DMS153 (cell line): ENCODE measurements around the gene SNPH.

Experiments used
- DNase-seq: peaks from one replicate; lab custom pipeline; 2025; lab: John Stamatoyannopoulos, UW

SNPH gene

DNA sequence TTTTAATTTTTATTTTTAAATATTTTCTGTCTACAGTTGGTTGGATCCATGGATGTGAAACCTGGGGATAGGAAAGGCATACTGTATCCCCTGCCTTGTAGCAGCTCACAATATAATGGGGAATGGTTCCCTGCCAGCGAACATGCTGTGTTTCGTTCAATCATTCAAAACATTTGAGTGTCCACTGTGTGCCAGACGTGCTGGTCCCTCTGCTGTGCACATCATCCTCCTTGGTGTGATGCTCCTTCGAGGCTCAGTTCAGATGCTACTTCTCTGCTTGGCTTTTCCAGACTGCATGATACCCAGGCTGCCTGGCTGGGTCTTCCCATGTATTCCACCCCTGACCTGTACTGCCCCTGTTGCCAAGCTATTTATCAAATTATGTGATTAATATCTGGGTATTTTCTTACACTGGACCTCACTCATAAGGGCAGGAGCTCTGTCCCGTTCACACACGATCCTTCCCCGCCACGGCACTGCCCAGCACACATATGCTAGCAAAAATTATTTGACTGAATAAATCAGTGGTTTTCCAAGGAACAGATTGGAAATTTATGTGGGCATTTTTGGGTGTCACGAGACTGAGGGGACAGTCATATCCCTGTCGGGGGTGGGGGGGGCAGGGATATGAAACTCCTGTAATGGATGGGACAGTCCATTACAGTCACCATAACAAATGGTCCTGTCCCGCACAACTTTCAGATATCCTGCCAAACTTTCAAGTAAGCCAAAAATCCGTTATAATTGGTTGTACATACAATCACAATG lies 57.9 kb downstream of the SNPH start:
- DNase-seq, result no peak

DNA sequence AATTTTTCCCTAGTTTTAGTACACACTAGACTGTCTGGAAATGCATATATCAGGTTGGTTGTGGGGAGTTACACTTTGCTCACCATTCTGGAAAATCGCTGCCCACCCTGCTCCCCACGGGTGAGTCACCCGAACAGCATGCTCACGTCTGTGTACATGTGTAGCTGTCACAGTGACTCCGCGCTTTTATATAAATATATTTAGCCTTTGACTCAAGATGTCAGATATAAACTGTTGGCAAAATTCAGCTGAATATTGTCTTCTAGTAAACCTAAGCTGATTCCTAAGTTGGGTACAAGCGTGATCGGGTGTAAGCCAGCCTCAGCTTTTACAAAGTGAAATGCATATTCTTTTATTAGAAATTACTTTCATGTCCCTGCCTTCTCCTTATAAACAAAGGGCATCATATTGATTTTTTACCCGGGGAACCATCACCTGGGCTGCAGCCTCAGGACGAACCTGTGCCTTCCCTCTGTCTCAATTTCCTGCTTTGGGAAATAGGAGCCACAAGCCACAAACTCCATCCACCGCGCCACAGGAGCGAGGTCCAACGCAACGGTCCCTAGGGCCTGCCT lies 58.6 kb downstream of the SNPH start:
- no peak for DNase-seq

DNA sequence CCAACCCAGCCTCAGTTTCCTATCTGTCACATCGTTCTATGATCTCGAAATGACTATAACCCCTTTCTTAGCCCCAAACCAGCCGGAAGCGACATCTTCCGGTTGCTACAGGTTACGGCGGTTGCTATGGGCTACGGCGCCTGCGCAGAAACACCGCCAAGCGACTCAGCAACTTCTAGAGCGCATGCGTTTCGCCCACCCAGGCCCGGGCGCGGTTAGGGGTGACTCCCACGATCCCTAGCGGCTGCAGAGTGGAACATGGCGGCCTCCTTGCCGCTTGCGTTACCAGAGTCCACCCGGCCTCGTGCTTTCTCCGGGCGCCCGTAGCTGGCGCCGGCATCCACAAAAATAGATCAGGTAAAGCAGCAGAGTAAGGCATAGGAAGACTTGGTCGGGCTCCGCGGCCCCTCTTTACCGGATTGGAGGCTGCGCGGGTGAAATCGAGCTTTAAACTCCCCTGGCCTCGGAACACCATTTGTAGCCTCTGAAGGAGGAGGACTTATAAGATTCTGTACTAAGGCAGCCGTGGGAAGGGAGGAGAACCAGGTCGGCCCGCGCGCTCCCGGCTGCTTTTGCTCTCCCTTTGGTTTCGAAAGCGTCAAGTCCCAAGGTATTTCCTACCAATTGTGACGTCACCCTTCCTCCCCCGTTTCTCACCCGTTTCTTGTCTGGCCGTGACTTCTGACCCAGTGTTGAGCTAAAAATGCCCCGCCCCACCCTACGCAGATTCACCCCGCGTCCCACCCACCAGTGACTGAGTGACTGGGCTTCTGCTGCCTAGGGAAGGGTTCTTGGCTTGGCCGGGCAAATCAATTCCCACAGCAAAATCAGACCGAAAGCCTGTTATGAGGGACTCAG lies 59.3 kb downstream of the SNPH start:
- peak; percentile 94 for DNase-seq

DNA sequence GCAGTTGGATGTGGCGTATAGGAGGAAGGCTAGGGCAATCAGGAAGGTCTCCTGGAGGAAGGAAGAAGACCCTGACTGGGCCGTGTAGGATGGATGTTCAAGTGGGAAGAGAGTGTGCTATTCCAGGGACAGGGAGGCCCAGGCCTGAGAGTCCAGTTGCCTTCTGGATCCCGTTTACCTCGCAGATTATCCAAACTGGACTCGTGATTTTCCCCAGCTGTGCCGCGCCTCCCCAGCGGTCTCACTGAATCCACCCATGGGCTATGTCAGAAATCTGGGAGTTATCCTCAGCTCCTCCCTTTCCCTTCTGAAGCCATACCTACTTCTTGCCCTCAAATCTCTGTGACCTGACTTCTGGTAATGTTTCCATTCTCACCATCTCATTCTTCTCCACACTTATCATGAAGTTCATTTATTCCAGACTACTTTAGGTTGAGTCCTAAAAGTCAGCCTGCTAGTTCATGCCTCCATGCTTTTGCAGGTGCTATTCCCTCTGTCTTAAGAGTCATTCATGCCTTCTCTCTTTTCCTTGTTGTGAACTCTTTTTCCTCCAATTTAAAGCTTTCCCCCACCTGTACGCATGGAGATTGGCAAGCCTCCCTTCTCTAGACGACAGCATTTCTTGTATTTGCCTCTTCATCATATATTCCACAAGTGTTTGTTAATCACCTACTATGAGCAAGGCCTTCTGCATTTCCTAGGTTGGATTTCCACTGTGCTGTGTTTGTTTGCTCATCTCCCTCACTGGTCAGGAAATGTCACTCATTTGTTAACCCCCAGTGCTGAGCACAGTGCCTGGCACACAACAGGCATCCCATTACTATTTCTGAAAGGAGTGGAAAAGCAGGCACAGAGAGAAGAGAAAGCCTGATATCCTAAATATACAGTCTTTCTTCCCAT lies 60.2 kb downstream of the SNPH start:
- DNase-seq, result no peak

DNA sequence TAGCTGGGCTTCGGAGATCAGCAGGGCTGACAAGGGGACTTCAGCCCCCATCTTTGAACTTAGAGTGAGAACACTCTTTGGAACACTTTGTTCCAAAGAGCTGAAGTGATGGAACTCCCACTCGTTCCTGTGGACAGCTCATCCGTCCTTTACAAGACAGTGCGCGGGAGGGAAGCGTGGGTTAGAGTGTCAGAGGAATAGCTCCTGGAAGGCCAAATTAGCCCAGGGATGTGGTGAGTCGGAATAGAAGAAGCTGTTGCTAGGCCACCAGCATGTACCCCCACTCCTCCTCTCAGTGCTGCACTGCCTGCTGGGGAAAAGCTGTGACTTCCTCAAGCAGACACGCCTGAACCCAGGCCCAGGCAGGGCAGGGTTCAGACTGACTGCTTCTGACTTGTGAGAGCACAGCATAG lies 61.2 kb downstream of the SNPH start:
- no peak for DNase-seq

DNA sequence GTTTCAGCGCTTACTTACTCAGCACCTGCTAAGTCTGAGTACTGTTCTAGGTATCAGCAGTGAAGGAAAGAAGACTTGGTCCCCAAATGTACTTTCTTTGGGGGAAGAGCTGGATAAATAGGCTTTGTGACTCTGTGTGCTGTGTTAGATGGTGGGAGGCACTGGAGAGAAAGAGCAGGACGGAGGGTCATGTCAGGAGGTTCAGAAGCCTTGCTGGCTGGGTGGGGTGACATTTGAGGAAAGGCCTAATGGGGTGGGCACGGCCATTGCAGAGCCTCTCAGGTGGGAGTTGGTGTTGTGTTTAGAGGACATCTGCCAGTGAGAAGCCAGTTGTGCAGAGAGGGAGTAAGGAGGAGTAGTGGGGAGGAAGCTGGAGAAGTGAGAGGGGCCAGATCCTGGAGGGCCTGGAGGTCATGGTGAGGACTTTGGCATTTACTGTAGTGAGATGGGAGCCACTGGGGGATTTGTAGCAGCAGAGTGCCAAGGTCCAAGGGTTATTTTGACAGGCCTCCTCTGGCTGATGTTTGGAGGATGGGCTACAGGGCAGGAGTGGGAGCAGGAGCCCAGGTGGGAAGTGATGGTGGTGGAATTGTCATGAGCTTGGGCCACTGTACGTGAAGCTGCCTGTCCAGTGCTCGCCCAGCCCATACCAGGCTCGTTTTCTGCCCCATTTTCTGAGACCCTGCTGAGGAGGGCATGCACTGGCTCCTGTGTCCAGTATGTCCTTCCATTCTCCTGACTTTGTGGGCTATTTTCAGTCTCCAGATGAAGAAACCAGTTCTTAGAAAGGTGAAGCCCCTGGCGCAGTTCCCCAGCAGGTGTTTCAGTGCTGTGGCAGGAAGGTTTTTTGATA lies 62.0 kb downstream of the SNPH start:
- DNase-seq, result no peak

DNA sequence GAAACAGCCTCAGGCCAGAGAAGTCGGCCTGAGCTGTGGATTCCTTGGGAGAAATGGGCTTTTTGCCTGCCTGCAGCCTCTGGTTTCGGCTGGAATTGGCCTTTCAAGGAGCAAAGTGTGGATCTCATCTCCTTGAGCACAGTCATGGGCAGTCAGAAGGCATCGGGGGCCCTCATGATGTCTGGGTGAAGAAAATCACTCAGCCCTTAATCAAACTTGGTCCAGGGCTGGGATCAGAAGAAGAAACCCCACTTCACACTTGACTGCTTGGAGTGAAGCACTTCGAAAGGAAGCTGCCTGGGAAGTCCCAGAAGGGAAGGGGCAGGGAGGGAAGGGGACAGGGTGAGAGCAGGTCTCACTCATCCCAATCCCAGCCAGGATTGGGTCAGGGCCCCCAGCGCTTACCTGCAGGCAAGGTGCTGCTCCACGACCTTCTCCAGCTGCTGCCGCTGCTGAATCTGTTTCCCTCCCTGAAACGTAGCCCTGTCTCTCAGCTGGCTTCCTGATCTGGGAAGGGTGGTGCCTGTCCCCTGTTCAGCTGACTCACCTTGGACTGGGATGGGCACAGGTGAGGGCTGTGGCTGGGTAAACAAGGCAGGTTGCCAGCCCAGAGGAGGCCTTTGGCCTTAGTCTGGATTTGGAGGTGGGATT lies 62.7 kb downstream of the SNPH start, which contains the start of gene SDCBP2:
SDCBP2 (minus strand) TSS at position 460 of the 651 bp plus-strand sequence. CDS start 8,723 bp downstream, outside the sequence.
- DNase-seq, result peak; percentile 49

DNA sequence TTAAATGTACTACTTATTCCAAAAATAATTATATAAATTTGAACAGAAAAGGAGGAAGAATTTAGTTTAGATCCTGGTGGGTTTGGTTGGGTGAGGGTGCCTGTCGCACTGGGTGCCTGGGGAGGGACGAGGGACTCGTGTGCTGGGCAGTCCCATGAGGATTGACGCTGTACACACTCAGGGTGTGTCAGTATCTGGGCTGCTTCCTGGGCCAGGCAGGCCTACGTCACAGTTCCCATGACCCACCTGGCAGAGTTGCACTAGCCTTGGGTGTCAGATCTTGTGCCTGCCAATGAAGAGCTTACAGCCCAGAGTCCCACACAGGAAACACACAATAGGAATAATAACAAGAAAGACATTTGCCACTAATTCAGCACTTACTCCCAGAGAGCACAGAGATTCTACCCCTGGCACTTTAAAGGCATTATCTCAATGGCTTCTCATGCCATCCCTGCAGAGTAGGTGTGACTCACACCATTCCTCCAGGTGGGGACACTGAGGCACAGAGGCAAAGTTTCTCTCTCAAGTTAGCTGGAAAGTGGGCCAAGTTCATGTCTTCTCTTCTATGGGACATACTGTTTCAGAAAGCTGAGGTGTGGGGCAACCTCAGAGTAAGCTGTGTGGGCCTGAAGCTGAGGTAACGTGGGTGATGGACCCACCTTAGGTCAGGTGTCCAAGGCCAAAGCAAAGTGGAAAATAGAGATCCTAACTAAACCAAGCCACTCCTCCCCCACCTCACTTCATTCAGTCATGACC lies 64.2 kb downstream of the SNPH start:
- peak; percentile 35 for DNase-seq

DNA sequence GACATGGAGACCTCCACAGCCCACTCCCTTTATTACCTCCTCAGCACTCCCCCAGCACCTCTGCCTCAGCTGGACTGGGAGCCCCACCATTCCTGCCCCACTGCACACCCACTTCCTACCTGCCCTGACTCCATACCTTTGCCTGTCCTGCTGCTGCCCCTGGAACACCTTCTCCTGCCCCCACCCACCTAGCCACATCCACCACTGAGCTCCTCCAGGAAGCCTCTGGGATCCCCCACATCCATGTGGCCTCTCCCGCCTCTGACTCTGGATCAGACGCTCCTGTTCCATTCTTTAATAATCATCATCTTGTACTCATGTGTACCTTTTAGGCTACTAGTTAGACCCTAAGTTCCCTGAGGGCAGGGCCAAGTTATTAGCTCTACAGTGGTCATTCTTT lies 65.0 kb downstream of the SNPH start:
- DNase-seq, result no peak

DNA sequence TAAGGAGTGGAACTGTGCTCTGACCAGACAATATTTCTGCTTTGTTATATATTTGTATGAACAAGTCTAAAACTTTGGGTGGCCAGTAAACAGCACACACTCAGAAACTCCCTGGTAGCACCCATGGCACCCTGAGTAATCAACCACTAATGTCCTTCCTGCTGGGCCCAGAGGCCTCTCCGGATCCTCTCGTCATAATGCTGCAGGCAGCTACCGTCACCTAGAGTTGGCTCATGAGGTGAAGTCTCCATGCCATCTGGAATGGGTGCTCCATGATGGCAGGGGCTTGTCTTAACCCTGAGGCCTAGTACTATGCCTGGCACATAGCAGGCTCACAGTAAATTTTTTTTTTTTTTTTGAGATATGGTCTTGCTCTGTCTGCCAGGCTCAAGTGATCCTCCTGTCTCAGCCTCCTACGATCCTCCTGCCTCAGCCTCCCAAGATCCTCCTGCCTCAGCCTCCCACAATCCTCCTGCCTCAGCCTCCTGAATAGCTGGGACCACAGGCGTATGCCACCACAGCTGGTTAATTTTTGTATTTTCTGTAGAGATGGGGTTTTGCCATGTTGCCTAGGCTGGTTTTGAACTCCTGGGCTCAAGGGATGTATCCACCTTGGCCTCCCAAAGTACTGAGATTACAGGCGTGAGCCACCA lies 65.8 kb downstream of the SNPH start:
- DNase-seq, result no peak

DNA sequence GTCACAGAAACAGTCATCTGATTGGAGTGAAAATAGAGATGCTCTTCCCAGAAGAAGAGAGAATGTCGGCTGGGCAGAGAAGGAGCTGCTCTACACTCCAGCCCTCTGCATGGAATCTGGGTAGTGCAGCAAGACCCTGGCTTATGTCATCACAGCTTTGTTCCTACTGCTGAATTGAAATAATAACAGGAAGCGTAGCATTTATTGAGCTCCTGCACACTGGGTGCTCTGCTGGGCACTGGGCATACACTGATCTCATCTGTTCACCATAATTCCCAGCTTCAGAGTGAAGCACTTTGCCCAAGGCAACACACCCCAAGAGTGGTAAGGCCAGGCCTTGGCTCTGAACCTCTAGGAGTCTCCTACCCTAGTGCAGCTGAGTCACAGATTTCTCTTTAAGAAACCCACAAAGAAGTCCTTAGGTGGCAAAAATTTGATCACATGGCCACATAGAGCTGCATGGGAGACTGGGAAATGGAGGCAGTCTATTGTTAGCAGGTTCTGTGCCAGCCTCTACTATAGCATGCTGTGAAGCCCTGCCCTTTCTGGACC lies 66.7 kb downstream of the SNPH start:
- DNase-seq, result no peak

DNA sequence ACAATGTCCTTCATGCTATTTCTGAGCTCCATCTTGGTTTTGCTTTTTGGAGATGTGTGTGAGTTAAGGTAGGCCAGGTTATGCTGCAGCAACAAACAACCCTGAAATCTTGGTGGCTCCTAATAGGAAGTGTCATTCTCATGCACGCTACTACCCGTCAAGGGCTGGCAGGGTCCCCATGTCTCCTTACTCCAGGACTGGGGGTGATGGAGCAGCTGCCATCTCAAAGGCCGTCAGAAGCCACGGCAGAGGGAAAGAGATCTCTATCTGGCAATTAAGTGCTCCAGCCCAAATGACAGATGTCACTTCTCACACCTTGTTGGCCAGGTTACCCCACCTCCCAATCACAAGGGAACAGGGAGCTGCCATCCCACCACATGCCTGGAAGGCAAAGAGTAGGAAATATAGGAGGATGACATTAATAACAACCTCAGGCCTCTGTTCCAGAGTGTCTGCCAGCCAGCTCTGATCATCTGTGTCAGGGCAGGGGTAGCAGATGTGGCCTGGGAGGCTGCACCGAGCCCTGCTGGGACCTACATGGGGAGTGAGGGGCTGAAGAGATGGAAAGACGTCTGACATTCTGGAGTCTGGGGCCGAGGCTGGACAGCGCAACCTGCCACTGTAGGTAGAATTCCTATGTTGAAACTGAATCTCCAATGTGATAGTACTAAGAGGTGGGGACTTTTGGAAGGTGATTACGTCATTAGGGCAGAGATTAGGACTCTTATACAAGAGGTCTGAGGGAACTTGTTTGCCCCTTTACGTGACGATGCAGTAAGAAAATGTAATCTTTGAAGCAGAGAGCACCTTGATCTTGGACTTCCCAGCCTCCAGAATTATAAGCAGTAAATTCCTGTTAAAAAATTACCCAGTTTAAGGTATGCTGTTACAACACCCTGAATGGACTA lies 67.6 kb downstream of the SNPH start:
- no peak for DNase-seq

DNA sequence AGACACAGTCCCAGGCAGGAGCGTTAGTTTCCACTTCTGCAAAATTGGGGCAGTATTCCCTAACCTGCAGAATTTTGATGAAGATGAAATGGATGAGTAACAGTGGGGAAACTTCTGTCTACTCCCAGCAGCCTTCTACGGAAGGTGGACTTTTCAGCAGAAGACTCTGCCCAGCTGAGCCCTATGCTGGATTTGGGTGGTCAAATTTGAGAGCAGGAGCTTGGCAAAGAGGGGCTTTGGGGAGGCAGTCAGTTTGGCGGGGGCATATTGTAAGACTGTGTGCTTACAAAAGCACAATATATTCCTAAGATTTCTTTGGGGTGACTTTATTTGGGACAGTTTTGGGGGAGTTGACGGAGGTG lies 68.3 kb downstream of the SNPH start:
- no peak for DNase-seq

DNA sequence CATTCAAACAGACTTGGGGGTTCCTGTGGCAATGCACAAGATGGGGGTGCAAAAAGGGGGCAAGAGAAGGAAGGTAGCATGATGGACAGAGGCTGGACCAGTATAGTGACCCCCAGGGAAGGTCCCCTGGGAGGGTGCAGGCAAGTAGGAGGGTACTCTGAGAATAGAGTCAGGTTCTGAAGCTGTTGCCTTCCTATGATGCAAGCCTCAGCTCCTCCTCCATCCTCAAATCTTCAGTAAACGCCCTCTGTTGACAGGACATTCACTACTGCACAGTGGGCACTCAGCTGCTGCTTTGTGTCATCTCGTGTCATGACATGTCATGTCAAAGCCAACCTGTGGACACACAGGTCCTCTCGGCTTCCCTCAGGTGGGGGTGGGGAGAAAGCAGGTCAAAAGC lies 68.7 kb downstream of the SNPH start:
- DNase-seq, result peak; percentile 23

DNA sequence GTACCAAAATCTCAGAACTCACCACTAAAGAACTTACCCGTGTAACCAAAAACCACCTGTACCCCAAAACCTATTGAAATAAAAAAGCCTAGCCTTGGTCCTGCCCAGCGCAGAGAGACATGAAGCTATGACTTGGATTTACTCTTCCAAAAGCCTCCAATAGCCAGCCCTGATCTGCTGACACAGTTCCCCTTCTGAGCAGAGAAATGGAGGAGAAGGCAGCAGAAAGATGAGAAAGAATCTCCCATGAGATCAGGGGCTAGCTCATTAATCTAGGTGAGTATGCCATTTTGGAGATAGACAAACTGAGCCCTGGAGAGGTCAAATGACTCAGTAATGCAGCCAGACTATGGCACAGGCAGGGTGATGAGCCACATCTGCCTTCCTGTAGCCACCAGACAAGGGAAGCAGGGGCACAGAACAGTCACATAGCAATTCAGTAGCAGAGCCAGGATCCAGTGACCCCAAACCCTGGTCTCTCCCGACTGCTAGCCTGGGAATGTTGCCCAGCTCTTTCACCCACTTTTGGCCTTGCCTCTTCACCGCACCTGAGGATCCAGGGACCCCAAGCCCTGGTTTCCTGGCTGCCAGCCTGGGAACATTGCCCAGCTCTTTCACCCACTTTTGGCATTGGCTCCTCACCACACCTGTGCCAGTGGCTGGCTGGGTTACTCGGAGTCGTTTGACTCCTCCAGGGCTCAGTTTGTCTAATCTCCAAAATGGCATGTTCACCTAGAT lies 70.0 kb downstream of the SNPH start:
- no peak for DNase-seq

DNA sequence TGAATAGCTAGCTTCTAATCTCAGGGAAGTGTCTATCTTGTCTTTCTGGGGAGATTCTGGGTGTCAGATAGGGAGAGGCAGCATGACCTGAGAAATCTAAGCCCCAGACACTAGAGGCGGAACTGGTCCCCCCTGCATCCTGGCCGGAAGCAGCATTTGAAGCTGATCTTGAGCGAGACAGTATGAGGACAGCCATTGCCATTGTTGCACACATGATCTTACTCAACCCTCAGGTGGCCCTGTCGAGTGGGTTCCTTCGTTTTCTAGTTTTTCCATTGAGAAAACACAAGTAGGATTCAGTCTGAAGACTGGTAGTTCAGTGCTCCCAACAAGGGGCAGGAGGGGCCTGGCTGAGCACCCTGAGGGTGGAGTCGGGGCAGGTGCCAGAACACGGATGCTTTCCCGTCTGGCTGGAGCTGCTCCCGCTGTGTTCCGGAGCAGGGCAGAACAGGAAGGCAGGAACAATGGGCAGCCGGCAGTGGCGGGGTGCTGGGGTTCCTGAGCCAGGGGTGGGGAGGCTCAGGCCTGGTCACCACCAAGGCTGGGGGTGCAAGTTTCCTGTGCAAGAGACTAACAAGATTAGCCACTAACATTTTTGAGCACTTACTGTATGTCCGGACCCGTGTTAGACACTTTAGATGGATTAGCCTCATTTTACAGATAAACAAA lies 70.7 kb downstream of the SNPH start:
- DNase-seq, result no peak
